GM19463 (cell line): ENCODE measurements around the gene UBE2J2.

Source experiments
- ATAC-seq: cut with Tn5 transposase; IDR thresholded peaks from one replicate; pipeline ENCODE4 v1.9.1; 2021; ENCODE audit warnings: mild to moderate bottlenecking, moderate library complexity; ENCODE audit not compliant: unreplicated experiment

Gene UBE2J2

DNA sequence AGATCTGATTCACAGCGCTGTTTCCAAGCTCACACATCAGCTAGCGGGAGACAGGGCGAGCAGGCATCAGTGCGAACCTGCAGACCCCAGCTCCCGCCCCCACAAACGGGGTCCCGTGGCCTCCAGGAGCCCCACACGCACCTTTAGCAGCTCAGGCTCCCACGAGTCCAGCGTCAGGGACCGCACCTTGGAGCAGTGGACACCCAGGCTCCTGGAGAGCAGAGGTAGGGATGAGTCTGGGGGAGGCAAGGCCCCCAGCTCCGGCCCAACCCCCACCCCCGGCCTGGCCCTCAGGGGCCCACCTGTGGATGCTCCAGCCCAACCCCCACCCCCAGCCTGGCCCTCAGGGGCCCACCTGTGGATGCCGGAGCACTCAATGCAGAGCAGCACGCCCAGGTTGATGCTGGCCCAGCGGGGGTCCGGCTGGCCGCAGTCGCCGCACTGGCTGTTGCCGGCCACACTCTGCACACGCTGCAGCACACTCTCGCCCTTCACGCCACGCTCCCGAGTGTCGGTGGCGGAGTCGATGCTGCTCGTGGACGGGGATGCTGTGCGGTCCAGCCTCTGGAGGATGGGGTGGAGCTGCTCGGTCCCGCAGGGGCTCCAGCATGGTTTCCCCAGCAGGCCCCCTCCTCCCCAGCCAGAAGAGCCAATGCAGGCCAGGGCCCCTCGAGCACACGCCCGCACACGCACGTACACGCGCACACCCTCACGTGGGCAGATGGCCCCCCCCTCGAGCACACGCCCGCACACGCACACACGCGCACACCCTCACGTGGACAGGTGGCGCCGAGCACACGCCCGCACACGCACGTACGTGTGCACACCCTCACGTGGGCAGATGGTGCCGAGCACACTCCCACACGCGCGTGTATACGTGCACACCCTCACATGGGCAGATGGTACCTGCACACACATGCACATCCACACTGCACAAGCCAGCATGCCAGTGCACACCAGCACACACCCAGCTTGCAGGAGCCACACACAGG lies 22.7 kb upstream of the UBE2J2 start:
- ATAC-seq = no peak

DNA sequence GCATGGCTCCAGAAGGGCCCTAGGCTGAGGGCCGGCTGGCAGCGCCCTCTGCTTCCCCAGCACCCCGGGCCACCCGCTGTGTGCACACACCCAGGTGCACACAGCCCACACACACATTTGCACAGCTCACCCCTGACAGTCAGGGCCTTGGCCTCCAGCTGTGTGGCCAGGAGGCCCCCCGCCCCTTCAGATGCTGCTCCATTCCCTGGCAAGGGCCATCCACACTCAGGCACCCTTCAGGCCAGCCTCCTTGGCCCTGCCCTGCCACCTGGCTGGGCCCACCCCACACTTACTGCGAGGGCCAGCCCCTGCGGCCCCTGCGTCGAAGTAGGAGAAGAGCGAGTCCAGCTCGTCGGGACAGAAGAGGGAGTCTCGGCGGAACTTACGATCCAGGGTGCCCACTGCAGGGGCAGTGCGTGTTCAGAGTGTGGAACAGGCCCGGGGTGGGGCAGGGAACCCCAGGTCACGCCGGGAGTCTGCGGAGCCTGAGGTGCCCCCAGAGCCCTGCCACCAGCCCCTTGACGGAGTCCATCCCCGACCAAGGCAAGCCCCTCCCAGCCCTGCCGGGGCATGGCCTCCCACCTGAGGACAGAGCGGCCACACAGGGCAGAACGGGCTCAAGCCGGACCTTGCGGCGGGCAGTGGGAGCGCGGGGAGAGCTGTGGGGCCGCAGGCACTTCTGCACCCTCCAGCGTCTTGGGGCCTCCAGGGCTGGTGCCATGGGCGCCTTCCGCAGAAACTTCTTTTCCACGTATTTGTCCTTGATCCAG lies 21.7 kb upstream of the UBE2J2 start:
- ATAC-seq = no peak

DNA sequence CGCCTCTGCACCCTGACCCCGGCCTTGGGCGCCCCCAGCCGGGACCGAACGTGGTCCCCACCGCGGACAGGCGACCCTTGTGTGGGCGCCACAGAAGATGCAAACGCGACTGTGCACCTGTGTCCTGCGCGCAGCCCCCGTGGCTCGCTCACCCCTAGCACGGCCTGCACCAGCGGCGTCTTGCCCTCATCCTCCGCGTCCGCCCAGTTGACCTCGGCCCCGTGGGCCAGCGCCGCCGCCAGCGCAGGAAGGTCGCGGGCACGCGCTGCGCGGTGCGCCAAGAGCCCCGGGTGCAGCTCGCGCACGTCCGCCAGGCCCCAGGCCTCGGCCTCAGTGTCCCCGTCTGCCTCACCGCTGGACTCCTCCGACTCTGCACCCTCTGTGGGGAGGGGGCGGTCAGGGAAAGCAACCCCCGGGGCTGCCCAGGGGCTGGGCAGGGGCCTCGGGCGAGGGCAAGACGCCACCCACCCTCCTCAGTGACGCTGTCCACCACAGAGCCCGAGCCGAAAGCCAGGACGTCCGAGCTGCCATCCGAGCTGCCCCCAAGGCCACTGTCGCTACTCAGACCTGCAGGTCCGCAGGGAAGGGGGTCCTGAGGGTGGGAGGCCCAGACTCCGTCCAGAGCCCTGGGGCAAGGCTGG lies 20.7 kb upstream of the UBE2J2 start:
- ATAC-seq = no peak

DNA sequence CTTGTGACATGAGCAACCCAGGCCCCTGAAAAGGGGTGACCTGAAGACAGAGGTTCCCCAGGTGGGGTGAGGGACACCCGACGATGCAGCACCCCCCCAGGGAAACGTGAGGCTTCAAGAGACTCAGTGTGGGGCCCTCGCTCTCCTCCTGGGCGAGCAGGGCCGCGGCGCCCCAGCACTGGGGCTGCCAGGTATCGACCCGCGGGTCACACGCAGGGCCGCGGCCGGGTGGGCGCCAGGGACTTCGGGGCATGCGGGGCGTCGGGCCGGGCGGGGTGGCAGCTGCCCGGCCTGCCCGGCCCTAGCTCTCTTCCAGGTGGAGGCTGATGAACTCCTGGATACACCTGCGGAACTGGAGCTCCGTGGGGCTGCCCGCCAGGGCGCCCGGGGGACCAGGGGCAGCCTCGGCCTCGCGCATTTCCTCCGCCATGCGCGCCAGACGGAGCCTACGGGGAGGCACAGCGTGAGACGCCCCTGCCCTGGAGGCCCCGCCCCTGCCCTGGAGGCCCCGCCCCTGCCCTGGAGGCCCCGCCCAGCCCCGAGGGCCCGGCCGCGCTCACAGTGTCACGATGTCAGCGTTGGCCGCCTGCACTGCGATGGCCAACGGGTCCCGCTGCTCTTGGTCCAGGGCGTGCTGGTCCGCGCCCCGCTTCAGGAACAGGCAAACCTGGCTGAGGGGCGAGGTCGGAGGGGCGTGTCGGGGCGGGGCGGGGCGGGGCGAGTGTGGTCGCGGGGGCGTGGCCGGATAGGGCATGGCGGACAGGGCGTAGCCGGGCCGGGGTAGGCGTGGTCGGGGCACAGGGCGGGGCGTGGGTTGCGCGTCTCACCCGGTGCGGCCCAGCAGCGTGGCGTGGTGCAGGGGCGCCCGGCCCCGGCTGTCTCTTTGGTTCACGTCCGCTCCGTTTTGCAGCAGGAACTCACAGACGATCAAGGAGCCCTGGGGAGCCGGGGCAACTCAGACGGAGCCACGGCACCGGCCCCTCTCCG lies 19.9 kb upstream of the UBE2J2 start:
- no peak for ATAC-seq

DNA sequence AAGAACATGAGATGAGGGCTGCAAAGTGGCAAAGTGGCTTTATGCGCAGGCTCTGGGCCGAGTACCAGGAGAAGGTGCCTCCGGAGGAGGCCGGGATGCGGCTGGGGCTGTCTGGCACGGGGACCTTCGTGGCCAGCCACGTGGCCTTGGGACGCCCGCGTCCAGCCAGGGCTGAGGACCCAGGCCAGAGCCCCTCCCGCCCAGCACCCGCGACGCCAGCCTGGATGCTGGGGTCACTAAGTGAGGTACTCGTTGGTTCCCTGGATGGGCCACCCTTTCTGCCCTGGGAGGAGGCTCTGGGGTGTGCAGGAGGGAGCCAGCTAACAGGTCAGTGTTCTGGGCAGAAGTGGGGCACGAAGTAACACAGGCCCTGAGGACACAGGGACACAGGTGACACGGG lies 19.2 kb upstream of the UBE2J2 start:
- no peak for ATAC-seq

DNA sequence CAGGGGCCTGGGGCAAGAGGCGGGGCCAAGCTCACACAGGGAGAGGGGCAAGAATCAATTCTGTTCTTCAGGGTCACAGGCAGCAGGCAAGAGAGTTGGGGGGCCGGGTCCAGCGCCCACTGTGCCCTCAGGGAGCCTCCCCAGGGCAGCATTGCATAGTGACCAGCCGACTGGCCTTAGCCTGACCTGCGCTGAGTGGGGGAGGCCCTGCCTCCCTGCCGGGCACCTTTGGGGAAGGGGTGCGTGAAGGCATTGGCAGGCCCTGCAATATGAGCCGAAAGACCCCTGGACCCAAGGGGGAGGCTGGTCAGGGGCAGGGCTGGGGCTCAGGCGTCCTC lies 18.8 kb upstream of the UBE2J2 start:
- ATAC-seq = no peak

DNA sequence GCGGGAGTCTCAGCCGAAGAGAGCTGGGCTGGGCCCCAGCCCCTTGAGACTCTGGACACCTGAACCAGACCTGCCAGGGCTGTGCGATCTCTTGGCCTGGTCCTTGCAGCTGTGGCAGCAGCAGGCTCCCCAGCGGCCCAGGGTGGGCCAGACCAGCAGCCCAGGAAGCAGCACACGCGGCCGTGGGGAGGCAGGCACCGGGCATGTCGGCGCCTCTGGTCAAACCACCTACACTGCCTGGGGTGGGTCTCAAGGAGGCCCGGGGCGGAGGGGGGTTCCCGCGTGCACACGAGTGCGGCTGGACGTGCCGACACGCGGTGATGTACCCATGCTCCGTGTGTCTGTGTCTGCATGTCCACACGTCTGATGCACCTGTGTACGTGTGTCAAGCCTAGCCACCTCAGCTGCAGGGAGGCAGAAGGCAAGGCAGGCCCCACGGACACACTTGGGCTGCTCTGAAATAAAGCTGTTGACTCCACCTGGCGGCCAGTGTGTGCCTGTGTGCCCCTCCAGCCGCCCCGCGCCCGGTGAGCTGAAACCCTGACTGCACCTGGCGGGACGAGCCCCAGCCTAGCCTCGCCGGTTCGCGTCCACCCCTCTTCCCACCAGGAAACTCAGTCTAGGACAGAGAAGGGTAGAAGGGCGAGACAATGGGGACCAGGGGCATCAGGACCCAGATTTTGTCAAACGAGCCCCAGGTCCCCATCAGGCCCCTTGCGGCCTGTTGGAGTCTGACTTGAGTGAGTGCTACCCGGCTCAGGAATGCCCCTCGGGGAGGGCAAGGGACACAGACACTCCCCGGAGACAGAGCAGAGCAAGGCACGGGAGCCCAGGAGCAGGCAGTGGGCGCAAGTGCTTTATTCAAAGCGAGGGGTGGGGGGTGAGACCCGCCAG lies 18.1 kb upstream of the UBE2J2 start:
- ATAC-seq = no peak

DNA sequence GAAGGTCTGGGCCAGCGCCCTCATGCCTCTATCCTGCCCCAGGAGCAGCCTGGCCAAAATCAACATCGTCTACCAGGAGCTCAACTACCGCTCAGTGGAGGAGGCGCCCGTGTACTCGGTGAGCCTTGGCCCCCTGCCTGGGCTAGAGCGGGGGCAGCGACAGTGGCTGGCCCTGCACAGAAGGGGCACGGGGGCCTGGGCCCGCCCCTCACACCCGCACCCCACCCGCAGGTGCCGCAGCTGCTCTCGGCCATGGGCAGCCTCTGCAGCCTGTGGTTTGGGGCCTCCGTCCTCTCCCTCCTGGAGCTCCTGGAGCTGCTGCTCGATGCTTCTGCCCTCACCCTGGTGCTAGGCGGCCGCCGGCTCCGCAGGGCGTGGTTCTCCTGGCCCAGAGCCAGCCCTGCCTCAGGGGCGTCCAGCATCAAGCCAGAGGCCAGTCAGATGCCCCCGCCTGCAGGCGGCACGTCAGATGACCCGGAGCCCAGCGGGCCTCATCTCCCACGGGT lies 17.4 kb upstream of the UBE2J2 start:
- ATAC-seq = no peak

DNA sequence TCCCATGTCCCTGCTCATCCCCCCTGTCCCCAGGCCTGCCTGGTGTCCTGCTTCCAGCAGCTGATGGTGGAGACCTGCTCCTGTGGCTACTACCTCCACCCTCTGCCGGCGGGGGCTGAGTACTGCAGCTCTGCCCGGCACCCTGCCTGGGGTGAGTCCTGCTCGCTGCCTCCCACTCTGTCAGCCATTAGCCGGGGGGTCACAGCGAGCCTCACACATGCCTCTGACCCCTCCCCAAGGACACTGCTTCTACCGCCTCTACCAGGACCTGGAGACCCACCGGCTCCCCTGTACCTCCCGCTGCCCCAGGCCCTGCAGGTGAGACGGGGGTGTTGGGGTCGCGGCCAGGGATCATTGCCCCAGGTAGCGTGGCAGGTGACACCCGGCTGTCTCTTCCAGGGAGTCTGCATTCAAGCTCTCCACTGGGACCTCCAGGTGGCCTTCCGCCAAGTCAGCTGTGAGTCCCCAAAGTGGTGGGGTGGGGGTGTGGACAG lies 16.6 kb upstream of the UBE2J2 start:
- no peak for ATAC-seq

DNA sequence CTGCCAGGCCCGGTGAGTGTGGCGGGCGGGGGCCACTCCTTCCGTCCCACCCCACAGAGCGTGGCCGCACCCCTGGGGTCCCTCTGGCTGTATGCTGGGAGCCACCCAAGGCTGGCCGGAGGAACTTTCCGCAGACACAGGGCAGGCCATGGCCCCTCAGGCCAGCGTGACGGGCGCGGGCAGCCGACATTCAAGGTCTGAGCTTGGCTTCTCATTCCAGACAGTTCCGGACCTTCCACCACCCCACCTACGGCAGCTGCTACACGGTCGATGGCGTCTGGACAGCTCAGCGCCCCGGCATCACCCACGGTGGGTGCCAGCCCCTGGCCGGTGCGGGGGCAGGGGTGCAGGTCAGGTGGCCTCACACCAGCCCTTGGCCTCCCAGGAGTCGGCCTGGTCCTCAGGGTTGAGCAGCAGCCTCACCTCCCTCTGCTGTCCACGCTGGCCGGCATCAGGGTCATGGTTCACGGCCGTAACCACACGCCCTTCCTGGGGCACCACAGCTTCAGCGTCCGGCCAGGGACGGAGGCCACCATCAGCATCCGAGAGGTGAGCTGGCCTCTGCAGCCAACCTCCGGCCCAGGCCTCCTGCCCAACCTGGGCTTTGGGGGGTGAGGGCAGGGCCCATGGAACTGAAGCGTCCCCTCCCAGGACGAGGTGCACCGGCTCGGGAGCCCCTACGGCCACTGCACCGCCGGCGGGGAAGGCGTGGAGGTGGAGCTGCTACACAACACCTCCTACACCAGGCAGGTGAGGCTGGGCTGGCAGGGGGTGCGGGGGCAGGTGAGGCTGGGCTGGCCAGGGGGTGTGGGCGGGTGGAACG lies 13.8 kb upstream of the UBE2J2 start:
- no peak for ATAC-seq

DNA sequence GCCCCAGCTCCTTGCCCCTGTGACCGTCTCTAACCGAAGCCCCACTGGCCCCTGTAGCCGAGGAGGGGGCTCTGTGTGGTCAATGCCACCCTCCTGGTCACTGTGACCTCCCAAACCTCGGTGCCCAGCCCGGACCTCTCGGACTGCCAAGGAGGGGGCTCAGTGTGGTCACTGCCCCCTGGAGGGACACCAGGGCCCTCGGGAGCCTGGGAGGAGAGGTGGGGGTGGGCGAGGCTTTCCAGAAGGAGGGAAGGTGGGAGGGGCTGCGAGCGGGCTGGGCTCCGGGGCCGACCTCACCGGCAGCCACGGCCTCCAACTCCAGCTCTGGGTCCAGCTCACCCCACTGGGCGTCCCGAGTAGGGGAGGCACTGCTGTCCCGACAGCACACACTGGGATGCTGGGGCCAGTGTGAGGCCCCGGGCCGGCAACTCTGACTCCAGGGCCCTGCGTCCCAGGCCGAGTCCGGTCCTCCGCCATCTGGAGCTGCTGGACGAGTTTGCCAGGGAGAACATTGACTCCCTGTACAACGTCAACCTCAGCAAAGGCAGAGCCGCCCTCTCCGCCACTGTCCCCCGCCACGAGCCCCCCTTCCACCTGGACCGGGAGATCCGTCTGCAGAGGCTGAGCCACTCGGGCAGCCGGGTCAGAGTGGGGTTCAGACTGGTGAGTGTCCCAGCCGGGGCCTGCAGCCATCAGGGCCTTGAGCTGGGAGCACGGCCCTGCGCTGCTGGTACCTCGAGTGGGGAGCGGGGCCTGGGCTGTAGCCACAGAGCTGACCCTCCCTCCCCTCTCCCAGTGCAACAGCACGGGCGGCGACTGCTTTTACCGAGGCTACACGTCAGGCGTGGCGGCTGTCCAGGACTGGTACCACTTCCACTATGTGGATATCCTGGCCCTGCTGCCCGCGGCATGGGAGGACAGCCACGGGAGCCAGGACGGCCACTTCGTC lies 12.9 kb upstream of the UBE2J2 start:
- ATAC-seq = no peak

DNA sequence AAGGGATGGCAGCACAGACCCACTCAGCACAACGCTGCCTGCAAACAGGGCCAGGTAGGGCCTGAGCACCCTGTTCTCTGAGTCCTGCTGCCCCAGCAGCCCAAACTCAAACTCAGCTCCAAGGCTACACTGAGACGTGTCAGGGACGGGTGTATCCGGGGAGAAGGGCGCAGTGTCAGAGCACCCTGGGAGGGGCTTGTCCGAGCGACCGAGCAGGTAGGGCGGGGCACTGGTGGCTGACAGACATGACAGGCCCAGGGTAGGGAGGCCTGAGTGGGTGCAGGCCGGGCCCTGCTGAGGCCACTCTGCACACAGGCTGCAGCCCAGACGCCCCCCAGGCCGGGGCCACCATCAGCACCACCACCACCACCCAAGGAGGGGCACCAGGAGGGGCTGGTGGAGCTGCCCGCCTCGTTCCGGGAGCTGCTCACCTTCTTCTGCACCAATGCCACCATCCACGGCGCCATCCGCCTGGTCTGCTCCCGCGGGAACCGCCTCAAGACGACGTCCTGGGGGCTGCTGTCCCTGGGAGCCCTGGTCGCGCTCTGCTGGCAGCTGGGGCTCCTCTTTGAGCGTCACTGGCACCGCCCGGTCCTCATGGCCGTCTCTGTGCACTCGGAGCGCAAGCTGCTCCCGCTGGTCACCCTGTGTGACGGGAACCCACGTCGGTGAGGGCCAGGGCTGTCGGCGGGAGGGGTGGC lies 12.1 kb upstream of the UBE2J2 start:
- ATAC-seq = no peak

DNA sequence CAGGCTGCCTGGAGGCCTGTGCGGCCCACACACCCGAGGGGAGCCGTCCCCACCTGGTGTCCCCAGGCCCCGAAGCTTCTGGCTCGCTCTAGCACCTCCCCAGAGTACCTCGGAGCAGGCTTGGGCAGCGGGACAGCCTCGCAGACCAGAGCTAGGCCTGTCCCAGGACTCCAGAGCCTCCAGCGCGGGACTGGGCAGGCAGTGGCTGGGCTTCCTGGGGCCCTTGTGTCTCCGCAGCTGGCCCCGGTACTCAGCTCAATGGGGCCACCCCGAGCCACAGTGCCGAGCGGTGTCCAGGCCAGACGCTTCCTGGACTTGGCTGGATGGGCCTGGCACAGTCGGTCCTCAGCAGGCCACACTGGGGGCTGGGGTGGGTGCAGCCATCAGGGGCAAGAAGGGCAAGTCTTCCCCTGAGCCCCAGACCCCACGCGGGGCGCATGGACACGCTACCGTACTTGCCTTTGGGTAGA lies 11.5 kb upstream of the UBE2J2 start:
- ATAC-seq = no peak

DNA sequence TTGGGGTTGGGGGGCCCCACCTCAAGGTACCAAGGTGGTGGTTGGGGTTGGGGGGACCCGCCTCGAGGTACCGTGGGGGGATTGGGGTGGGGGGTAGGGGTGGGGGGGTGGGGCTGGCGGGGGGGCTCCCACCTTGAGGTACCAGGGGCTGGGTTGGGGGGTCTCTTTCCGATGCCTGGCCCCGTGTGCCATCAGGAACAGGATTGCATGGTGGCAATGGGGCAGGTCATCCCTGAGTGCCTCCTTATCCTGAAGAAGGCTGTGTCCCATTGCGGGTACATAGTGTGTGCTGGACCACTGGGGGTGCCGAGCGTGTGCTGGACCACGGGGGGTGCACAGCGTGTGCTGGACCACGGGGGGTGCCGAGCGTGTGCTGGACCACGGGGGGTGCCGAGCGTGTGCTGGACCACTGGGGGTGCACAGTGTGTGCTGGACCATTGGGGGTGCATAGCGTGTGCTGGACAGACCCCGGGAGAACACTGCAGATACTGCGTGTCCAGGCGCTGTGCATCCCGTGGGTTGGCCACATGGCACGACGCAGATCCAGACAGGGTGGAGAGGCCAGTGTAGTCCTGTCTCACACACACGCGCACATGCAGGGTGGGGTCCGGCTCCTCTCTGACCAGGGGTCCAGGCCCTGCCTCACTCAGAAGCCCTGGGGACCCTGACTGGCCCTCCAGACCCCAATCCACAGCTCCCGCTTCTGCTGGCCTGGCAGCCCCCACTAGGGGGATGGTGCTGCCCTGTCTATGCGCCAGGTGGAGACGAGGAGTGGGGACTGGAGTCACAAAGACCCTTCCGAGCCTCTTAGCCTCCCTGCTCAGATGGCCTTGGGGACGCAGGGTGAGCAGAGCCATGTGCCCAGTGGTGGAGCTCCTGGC lies 10.8 kb upstream of the UBE2J2 start:
- no peak for ATAC-seq

DNA sequence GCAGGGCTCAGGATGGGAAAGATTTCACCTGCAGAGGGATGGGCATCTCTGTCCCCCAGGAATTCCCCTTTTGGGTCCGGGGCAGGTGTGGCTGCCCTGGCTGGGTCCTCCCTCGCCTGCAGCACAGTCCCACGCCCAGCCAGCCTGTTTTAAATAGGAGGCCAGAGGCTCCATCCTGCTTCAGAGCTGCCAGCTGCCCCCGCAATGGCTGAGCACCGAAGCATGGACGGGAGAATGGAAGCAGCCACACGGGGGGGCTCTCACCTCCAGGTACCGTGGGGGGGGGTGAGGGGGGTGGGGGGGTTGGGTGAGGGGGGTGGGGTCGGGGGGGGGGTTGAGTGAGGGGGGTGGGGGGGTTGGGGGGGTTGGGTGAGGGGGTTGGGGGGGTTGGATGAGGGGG lies 10.2 kb upstream of the UBE2J2 start:
- no peak for ATAC-seq
